Vein endothelial cell (primary cell): ENCODE measurements around the gene HNRNPLL. TPM values are rescaled to one million over a fixed set of nuclear protein-coding genes. Genes with fewer than 3 reads are reported as not detected.

ENCODE experiments used
- total RNA-seq: library from RNA; depleted of rRNA; stranded (reverse); fragments of >200 nt; gene quantifications from 2 replicates; pipeline ENCODE4 v1.2.3, GENCODE V29; 2012

The HNRNPLL gene
- 38.2 and 52.0 TPM in 2 replicates for total RNA-seq

DNA sequence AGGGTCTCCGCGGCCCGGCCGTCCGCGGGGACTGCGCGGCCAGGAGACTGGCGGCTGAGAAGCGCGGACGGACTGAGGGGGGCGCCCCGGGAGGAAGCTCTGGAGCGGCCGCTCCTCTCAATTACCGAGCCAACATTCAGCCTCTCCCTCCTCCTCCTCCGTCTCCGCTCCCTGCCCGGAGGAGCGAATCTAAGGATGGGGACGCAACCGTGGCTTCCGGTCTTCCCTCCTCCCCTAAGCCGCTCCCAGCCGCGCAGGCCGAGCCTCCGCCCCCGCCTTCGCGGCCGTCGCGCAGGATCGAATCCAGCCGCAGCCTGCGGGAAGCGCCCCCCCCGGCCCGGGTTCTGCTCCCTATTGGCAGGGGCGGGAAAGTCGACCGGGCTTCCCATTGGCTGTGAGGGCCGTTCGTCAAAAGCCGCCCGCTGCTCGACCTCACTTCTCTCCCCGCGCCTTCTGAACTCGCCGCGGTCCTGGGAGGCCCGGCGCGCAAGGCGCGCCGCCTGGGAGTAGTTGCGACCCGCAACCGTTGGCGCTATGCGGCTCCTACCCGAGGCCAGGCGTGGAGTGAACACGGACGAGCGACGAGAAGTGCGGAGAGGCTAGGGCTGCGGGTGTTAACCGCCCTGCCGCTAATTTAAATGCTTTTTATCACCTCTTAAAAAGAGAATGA lies at the start of gene HNRNPLL:
HNRNPLL (minus strand) TSS at position 197 of the 670 bp plus-strand sequence. CDS start 302 bp downstream, outside the sequence.

Other genes with a start within 250 kb of the HNRNPLL start
- gene ATL2, start 225.7 kb downstream of the HNRNPLL start, total RNA-seq: 63.2 and 63.7 TPM in 2 replicates
- 6.9 and 9.0 TPM in 2 replicates for gene GALM, start 63.2 kb upstream of the HNRNPLL start, total RNA-seq
- gene SRSF7, start 148.4 kb upstream of the HNRNPLL start, total RNA-seq: 103 and 126 TPM in 2 replicates
- gene GEMIN6, start 175.3 kb upstream of the HNRNPLL start, total RNA-seq: 6.2 and 6.8 TPM in 2 replicates